ENCODE results near the gene RIMS3.

DNA sequence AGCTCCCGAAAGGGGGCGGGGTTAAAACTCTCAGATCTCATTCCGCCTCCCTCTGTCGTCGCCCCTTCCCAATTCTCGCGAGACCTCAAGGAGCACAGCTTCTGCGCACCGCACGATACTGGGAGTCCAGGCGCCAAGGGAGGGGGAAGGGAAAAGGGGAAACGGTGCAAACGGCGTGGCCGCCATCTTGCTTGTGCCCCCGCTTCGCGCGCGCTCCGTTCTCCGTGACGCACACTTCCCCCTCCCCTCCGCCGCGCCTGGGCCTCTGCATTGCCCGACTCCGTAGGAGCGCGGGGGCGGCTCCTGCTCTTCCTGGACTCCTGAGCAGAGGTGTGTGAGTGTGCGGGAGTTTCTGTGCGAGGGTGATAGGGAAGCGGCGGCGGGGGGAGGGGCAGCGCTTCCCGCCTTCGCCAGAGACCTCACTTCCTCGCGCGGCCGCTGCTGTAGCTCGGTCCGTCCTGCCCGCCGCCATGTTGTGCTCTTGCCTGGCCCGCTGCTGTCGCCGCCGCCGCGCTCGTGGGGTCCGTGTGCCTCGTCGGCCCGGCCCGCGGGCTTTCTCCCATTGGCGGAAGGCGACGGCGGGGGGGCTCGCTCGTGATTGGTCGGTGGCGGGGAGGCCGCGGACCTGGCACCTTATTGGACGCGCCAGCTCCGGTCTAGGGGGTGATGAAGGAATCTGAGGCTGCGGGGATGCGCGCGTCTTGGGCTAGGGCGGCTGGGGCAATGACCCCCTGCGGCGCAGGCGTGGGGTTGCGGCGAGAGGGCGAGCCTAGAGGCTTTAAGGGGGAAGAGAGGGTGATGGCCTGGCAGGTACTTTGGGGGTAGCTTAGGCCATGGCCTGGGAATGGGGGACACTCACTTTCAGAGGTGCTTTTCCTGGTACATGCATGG lies 26.3 kb upstream of the RIMS3 start, which contains the start of gene NFYC:
- TF ChIP-seq, protein P1, sequence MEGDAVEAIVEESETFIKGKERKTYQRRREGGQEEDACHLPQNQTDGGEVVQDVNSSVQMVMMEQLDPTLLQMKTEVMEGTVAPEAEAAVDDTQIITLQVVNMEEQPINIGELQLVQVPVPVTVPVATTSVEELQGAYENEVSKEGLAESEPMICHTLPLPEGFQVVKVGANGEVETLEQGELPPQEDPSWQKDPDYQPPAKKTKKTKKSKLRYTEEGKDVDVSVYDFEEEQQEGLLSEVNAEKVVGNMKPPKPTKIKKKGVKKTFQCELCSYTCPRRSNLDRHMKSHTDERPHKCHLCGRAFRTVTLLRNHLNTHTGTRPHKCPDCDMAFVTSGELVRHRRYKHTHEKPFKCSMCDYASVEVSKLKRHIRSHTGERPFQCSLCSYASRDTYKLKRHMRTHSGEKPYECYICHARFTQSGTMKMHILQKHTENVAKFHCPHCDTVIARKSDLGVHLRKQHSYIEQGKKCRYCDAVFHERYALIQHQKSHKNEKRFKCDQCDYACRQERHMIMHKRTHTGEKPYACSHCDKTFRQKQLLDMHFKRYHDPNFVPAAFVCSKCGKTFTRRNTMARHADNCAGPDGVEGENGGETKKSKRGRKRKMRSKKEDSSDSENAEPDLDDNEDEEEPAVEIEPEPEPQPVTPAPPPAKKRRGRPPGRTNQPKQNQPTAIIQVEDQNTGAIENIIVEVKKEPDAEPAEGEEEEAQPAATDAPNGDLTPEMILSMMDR (IDR thresholded peaks at IDR 0.05), result peak in 3 of 6 experiments; percentile 5 to 33 (median 11)
- peak; percentile 80 to 98 (median 96) for TF ChIP-seq POLR2A (IDR thresholded peaks at IDR 0.05)
